Endothelial cell of umbilical vein (primary cell): Measurements from ENCODE around the gene MNAT1. TPM values are rescaled to one million over a fixed set of nuclear protein-coding genes. Genes with fewer than 3 reads are reported as not detected.

Experiments used
- BruUV-seq: library from RNA; stranded (reverse); fragments of 400-500 nt; replicated peaks from 2 replicates; lab custom pipeline; 2021; lab: Mats Ljungman, UMichigan
- CTCF ChIA-PET: fragments of 300-600, 350-600 bp; sonication (Branson Sonifier 250); formaldehyde crosslinking; loops from one replicate; lab custom pipeline; 2021; ENCODE audit warnings: antibody characterized with exemption, inconsistent platforms; lab: Charles Lee
- POLR2A ChIA-PET: fragments of 300-600, 350-600 bp; sonication (Branson Sonifier 250); formaldehyde crosslinking; loops from one replicate; lab custom pipeline; 2021; ENCODE audit warnings: antibody characterized with exemption, inconsistent platforms; lab: Charles Lee
- DNase-seq: peaks from one replicate; pipeline ENCODE4 v3.0.0-alpha.2; 2011; ENCODE audit warnings: low read depth, low spot score
- FAIRE-seq: peaks from 2 replicates; lab custom pipeline; 2011; peaks lifted over from hg19 to GRCh38; lab: Jason Lieb, UNC
- H2AFZ ChIP-seq: 2 replicates; pipeline ENCODE4 v1.6.0; 2012; ENCODE audit warnings: low read depth, low read length, control low read depth, inconsistent platforms
- H3K27ac ChIP-seq: 2 replicates; pipeline ENCODE4 v1.5.1; 2011; ENCODE audit warnings: low read depth, mild to moderate bottlenecking, control low read depth, low read length, moderate library complexity; ENCODE audit not compliant: insufficient read depth
- H3K27me3 ChIP-seq, 2 experiments: 2 replicates each; pipeline versions ENCODE4 v1.6.0 to v1.6.1; 2011; ENCODE audit warnings: low read length in 2 of 2, mixed read lengths in 1 of 2; ENCODE audit not compliant: control insufficient read depth in 2 of 2, insufficient read depth in 2 of 2
- H3K36me3 ChIP-seq, 2 experiments: 2 replicates in 1 of 2; 3 replicates in 1 of 2; pipeline ENCODE4 v1.5.1; 2011; ENCODE audit warnings: low read length in 2 of 2, mild to moderate bottlenecking in 1 of 2, moderate library complexity in 1 of 2; ENCODE audit not compliant: control insufficient read depth in 2 of 2, insufficient read depth in 2 of 2; ENCODE audit errors: extremely low read depth in 1 of 2
- H3K4me1 ChIP-seq: 3 replicates; pipeline ENCODE4 v1.5.1; 2011; ENCODE audit warnings: mild to moderate bottlenecking, low read length; ENCODE audit not compliant: control insufficient read depth, insufficient read depth; ENCODE audit errors: extremely low read depth
- H3K4me2 ChIP-seq: 2 replicates; pipeline ENCODE4 v1.6.1; 2011; ENCODE audit warnings: low read length, control low read depth, mixed read lengths; ENCODE audit not compliant: insufficient read depth
- H3K4me3 ChIP-seq, 3 experiments: fragments of 200-600 bp in 1 of 3; sonication (generic), shearing (Covaris generic) in 1 of 3; replicated peaks in 1 of 3; 2 replicates each; pipeline ENCODE4 v1.5.1; 2011 to 2016; ENCODE audit warnings: control low read depth in 3 of 3, low read length in 3 of 3, mild to moderate bottlenecking in 2 of 3, inconsistent platforms in 1 of 3, low read depth in 1 of 3, moderate library complexity in 1 of 3; ENCODE audit not compliant: insufficient read depth in 1 of 3
- H3K79me2 ChIP-seq: 2 replicates; pipeline ENCODE4 v1.6.0; 2012; ENCODE audit warnings: low read length, inconsistent platforms; ENCODE audit not compliant: control insufficient read depth, insufficient read depth
- H3K9ac ChIP-seq: replicated peaks from 2 replicates; pipeline ENCODE3; 2011; ENCODE audit warnings: low read length, control low read depth; ENCODE audit not compliant: insufficient read depth; ENCODE audit errors: extremely low read depth
- H3K9me1 ChIP-seq: replicated peaks from 3 replicates; pipeline ENCODE4 v1.6.0; 2011; ENCODE audit warnings: mild to moderate bottlenecking, low read length; ENCODE audit not compliant: control insufficient read depth, insufficient read depth; ENCODE audit errors: extremely low read depth
- H3K9me3 ChIP-seq: replicated peaks from 2 replicates; pipeline ENCODE4 v1.5.1; 2012; ENCODE audit warnings: low read length, inconsistent platforms; ENCODE audit not compliant: control insufficient read depth, insufficient read depth
- H4K20me1 ChIP-seq: replicated peaks from 2 replicates; pipeline ENCODE3; 2011; ENCODE audit warnings: mild to moderate bottlenecking, low read length; ENCODE audit not compliant: control insufficient read depth, insufficient read depth; ENCODE audit errors: extremely low read depth
- CTCF ChIP-seq, 2 donors: IDR thresholded peaks; 1 replicate in 1 of 2; 2 replicates in 1 of 2; pipeline ENCODE4 v1.5.1; 2011; ENCODE audit warnings: low read length in 2 of 2, mild to moderate bottlenecking in 2 of 2, moderate library complexity in 2 of 2, control low read depth in 1 of 2, inconsistent platforms in 1 of 2, low read depth in 1 of 2; ENCODE audit not compliant: insufficient read depth in 1 of 2; ENCODE audit errors: extremely low read depth in 1 of 2
- EZH2 ChIP-seq: IDR thresholded peaks from 2 replicates; pipeline ENCODE4 v1.6.1; 2012; ENCODE audit warnings: borderline replicate concordance, low read depth, mild to moderate bottlenecking, moderate library complexity, low read length, inconsistent platforms; ENCODE audit not compliant: severe bottlenecking
- FOS ChIP-seq: IDR thresholded peaks from 2 replicates; pipeline ENCODE4 v1.6.1; 2011; ENCODE audit warnings: mild to moderate bottlenecking, low read length, moderate library complexity, borderline replicate concordance; ENCODE audit not compliant: insufficient read depth
- GATA2 ChIP-seq: IDR thresholded peaks from 2 replicates; pipeline ENCODE4 v1.7.0; 2011; ENCODE audit warnings: low read depth, mild to moderate bottlenecking, moderate library complexity, mixed read lengths, low read length; ENCODE audit not compliant: insufficient read length, insufficient read depth
- JUN ChIP-seq: IDR thresholded peaks from 2 replicates; pipeline ENCODE4 v1.6.1; 2011; ENCODE audit warnings: borderline replicate concordance, low read depth; ENCODE audit not compliant: insufficient read length, insufficient read depth
- MAX ChIP-seq: IDR thresholded peaks from 2 replicates; pipeline ENCODE4 v1.6.1; 2011; ENCODE audit not compliant: insufficient read depth, insufficient read length
- MYC ChIP-seq: IDR thresholded peaks from one replicate; pipeline ENCODE4 v1.6.1; 2011; ENCODE audit warnings: mild to moderate bottlenecking, low read depth, low read length
- POLR2A ChIP-seq: IDR thresholded peaks from 2 replicates; pipeline ENCODE4 v1.6.1; 2012; ENCODE audit warnings: low read depth, mild to moderate bottlenecking, control low read depth, low read length
- POLR2AphosphoS5 ChIP-seq: IDR thresholded peaks from 2 replicates; pipeline ENCODE4 v1.6.1; 2012; ENCODE audit warnings: low read depth, mild to moderate bottlenecking, control low read depth, low read length, moderate library complexity; ENCODE audit not compliant: insufficient read depth
- dilution Hi-C: fragments of 300-500 bp; cut with MboI; formaldehyde crosslinking; loops from one replicate; pipeline ENCODE4 v1.15.0; 2019; ENCODE audit warnings: low sequenced_read_pairs; ENCODE audit not compliant: extremely low pct_ligation_motif_present
- intact Hi-C: fragments of 100-400 bp; cut with micrococcal nuclease; formaldehyde crosslinking; loops from one replicate; pipeline ENCODE4 v1.10.0; 2022
- polyA plus RNA-seq, 4 experiments: library from polyadenylated mRNA; depleted of rRNA in 3 of 4; stranded (reverse) in 3 of 4; unstranded in 1 of 4; fragments of >200 nt; gene quantifications; 2 replicates each; pipeline versions ENCODE4 v1.2.1 to v1.2.3, GENCODE V29; 2011 to 2012; ENCODE audit warnings: missing spikeins in 1 of 4
- total RNA-seq: library from RNA; stranded (reverse); gene quantifications from 2 replicates; pipeline ENCODE4 v1.2.3, GENCODE V29; 2021

Gene MNAT1
- total and polyA plus RNA-seq, 2 donors (not counting 3 experiments of a cell fraction or from before 2014, with no cell fraction given), result 35.7 to 55.7 TPM

- no peaks in the 10 kb centered on the region for H3K9me1 ChIP-seq
- H3K27me3 ChIP-seq, result no peaks in the 10 kb centered on the region
- H3K4me1 ChIP-seq, result no peaks in the 10 kb centered on the region
- no peak overlapping the region for H3K4me3 ChIP-seq
- intact Hi-C loops, result no loop called here
- no peaks in the 10 kb centered on the region for H3K79me2 ChIP-seq
- H3K9me3 ChIP-seq, result no peaks in the 10 kb centered on the region
- no peaks in the 10 kb centered on the region for H3K36me3 ChIP-seq
- H4K20me1 ChIP-seq, result no peaks in the 10 kb centered on the region
- no peak overlapping the region for H2AFZ ChIP-seq
- no peak overlapping the region for H3K4me2 ChIP-seq
- CTCF ChIA-PET, result interaction anchor here (0.6 to 1.3 kb wide), 2 partner anchors 8 to 116 kb away, joined by 3 to 5 read pairs; no protein-coding TSS in a partner anchor
- FAIRE-seq (no peak), DNase-seq (no peak)
- POLR2A ChIA-PET, result no interaction called here
- H3K27ac ChIP-seq, result no peak overlapping the region
- H3K9ac ChIP-seq, result no peak overlapping the region
- TF ChIP-seq EZH2 (no peak), FOS (no peak), MAX (no peak), GATA2 (no peak), POLR2AphosphoS5 (no peak), MYC (no peak), JUN (no peak), CTCF (IDR thresholded peaks at IDR 0.05; ENCODE audit: extremely low read depth in 1 of 2, insufficient read depth in 1 of 2, low read depth in 1 of 2, low read length in 2 of 2) (no peak), POLR2A (no peak)
- BruUV-seq, result no TSS peak
- dilution Hi-C loops, result no loop called here
Observed at GRCh38 chr14:60878121-60878520, 143.6 kb downstream of the MNAT1 start.
